Measurements from ENCODE around the gene ADAMTS9.

ADAMTS9 gene

DNA sequence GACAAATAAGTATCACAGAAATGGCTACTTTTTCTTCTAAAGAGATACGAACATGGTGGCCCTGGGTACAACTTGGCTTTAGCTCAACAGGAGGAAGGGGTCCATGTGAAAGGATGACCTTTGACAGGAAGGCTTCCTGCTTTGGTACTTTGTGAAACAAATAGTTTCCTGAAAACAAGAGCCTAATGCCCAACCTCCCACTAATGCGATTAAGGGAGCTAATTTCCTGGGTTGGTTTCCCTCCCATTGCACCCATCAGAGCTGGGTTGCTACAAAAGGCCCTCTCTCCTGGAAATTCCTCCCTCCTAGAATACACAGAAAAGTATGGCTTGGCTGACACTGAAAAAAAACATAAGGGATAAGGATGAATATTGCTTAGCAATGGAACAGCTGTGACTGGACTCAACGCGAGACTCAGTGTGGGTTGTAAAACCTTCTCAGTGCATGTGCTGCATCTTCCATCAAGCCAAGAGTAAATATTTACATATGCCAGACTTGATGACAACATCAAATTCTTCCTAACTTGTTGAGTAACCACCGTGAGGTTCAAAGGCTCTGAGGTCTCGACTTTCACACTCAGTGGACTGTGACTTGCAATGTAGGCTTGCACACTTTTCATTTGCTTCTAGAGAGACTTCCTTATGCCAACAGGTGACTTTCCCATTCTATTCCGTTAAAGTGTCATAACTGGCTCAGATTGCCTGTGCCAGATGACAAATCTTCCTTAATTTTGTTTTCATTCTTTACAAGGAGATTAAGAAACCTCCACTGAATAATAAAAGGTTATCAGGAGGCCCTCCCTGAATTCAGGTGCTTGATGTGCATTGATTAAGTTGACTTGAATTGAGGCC, 60.1 kb downstream of the ADAMTS9 start:
- DNase-seq (ENCODE audit: low spot score): no peak
- TF ChIP-seq, protein P1, sequence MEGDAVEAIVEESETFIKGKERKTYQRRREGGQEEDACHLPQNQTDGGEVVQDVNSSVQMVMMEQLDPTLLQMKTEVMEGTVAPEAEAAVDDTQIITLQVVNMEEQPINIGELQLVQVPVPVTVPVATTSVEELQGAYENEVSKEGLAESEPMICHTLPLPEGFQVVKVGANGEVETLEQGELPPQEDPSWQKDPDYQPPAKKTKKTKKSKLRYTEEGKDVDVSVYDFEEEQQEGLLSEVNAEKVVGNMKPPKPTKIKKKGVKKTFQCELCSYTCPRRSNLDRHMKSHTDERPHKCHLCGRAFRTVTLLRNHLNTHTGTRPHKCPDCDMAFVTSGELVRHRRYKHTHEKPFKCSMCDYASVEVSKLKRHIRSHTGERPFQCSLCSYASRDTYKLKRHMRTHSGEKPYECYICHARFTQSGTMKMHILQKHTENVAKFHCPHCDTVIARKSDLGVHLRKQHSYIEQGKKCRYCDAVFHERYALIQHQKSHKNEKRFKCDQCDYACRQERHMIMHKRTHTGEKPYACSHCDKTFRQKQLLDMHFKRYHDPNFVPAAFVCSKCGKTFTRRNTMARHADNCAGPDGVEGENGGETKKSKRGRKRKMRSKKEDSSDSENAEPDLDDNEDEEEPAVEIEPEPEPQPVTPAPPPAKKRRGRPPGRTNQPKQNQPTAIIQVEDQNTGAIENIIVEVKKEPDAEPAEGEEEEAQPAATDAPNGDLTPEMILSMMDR (IDR thresholded peaks at IDR 0.05; ENCODE audit: extremely low read depth, missing control alignments): no peak

DNA sequence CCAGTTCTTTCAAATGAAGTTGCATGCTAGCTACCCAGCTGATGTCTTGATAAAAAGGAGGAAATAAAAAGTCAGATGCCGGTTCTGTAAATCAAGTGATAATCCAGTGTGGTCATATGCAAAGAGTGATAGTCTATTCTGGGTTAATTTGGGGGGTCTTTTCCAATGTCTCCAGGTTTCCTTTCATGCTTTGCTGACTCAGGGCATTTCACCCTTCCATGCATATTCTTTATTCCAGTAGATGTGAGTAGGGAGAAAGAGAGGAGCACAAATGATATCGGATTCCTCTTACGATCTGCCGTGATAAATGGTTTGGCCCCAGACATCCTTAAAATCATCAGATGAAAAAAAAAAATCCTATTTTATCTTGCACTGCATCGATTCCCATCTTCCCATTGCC, 60.8 kb downstream of the ADAMTS9 start:
- no peak for DNase-seq (ENCODE audit: low spot score)
- TF ChIP-seq, protein P1 (IDR thresholded peaks at IDR 0.05; ENCODE audit: extremely low read depth, missing control alignments): no peak

DNA sequence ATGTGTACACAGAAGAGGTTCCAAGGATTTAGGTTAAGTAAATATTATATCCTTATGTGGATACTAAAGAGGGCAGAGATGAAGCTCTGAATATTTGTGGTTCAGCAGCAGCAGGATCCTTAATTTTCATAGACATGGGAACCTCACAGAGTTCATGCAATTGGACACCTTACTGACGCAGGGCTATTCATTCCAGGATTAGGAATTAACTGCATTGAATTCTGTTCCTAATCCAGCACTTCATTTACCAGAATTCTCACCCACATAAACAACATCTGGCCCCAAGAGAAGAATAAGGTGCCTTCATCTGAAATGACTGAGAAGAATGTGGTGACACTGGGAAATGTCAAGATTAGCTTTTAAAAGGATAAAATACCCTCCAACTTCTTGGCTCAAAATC, 62.4 kb downstream of the ADAMTS9 start:
- TF ChIP-seq, protein P1 (IDR thresholded peaks at IDR 0.05; ENCODE audit: extremely low read depth, missing control alignments): no peak
- DNase-seq (ENCODE audit: low spot score): no peak

DNA sequence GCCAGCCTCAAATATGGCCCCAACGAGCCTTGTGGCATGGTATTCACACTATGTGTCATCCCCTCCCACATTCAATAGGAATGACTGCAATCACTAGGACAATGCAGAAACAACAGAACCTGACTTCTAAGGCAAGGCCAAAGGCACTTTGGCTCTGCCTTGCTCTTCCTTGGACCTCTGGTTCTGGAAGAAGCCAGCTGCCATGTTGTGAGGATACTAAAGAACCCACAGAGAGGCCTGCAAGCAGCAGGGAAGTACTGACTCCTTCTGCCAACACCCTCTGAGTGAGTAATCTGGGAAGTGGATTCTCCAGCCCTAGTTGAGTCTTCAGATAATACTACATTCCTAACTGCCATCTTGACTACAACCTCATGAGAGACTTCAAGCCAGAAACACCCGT, 64.7 kb downstream of the ADAMTS9 start:
- DNase-seq (ENCODE audit: low spot score): no peak
- TF ChIP-seq, protein P1 (IDR thresholded peaks at IDR 0.05; ENCODE audit: extremely low read depth, missing control alignments): no peak

DNA sequence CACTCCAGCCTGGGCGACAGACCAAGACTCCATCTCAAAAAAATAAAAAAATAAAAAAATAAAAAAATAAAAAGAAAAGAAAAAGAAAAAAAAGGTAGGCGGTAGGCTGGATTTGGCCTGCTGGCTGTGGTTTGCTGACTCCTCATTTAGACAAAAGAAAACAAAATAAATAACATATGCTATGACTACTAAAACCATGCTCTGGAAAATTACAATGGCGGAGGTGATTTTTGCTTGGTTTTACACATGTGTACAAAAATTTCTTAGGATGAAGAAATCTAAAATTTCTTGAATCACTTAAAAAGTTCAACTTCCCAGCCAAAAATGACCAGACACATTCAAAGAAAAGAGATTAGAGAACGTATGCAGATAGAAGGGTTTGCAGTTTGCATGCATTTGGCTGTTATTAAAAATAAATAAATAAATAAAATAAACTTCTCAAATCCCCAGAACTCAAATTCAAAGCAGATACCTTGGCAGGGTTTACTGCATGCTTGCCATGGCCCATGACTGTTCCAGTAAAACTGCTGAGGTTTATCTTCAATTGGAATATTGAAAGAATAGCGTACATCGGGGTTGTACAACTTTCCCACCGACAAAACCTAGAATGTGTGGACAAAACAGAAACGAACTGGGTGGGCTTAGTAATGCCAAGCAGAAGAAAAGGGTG, 65.9 kb downstream of the ADAMTS9 start:
- DNase-seq (ENCODE audit: low spot score): no peak
- TF ChIP-seq, protein P1 (IDR thresholded peaks at IDR 0.05; ENCODE audit: extremely low read depth, missing control alignments): no peak

DNA sequence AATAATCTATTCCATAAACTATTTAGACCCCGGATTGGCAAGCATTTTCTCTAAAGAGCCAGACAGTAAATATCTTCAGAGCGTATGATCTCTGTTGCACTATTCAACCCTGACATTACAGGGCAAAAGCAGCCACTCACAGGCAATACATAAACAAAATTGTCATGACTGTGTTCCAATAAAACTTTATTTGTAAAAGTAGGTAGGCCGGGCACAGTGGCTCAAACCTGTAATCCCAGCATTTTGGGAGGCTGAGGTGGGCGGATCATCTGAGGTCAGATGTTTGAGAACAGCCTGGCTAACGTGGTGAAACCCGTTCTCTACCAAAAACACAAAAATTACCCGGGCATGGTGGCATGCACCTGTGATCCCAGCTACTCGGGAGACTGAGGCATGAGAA, 66.5 kb downstream of the ADAMTS9 start:
- no peak for DNase-seq (ENCODE audit: low spot score)
- TF ChIP-seq, protein P1 (IDR thresholded peaks at IDR 0.05; ENCODE audit: extremely low read depth, missing control alignments): no peak

DNA sequence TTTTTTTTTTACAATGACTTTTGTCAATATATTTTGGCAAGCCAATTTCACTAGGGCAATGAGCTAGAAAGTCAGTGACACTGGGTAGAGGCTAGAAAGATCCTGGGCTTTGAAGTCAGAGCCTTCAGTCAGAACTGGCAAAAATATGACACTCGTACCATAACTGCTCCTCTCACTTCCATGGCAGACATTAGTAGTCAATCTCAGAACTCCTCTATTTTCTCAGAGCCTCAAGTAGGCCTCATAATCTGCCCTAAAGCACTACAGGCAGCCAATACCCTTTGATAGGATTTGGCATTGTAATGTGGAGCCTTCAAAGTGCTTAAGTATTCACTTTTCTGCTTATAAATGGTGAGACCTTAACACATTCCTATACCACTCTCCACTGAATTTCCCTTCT, 67.8 kb downstream of the ADAMTS9 start:
- TF ChIP-seq, protein P1 (IDR thresholded peaks at IDR 0.05; ENCODE audit: extremely low read depth, missing control alignments): no peak
- no peak for DNase-seq (ENCODE audit: low spot score)

Data from GM20000 (cell line).